B cell (primary cell): ENCODE results near the gene COL25A1. TPM values are rescaled to one million over a fixed set of nuclear protein-coding genes. Genes with fewer than 3 reads are reported as not detected.

Experiments used
- ATAC-seq: fragments of 200-7000 bp; cut with Tn5 transposase; one replicate; pipeline ENCODE4 v1.10.0; 2021; ENCODE audit warnings: low read depth, mild to moderate bottlenecking, moderate number of reproducible peaks, moderate library complexity
- CTCF ChIA-PET: fragments of 350-600 bp; sonication (Branson Sonifier 250); formaldehyde crosslinking; loops from one replicate; lab custom pipeline; 2021; ENCODE audit warnings: antibody characterized with exemption, inconsistent platforms; lab: Charles Lee
- POLR2A ChIA-PET: fragments of 350-600 bp; sonication (Branson Sonifier 250); formaldehyde crosslinking; loops from one replicate; lab custom pipeline; 2021; ENCODE audit warnings: antibody characterized with exemption; lab: Charles Lee
- DNase-seq: peaks from one replicate; pipeline ENCODE4 v3.0.0; 2013
- H2AFZ ChIP-seq: 2 replicates; pipeline ENCODE4 v1.6.1; 2012; ENCODE audit warnings: mild to moderate bottlenecking, low read depth, low read length; ENCODE audit not compliant: insufficient read depth, poor library complexity, severe bottlenecking
- H3K27ac ChIP-seq, 2 donors: 1 replicate in 1 of 2; 2 replicates in 1 of 2; pipeline ENCODE4 v1.5.1; 2012 to 2013; ENCODE audit warnings: low read length in 2 of 2, mild to moderate bottlenecking in 2 of 2, moderate library complexity in 1 of 2
- H3K27me3 ChIP-seq, 4 experiments: fragments of 200-600 bp in 1 of 4; sonication (generic) in 1 of 4; replicated peaks in 1 of 4; 1 replicate in 2 of 4; 2 replicates in 2 of 4; pipeline versions ENCODE4 v1.6.1 to v1.7.0; 2013 to 2016; ENCODE audit warnings: low read length in 3 of 4, mild to moderate bottlenecking in 2 of 4, mixed read lengths in 1 of 4, moderate library complexity in 1 of 4; ENCODE audit not compliant: insufficient read depth in 4 of 4, control insufficient read depth in 3 of 4; ENCODE audit errors: control extremely low read depth in 1 of 4
- H3K36me3 ChIP-seq, 2 experiments: replicated peaks in 1 of 2; 1 replicate in 1 of 2; 2 replicates in 1 of 2; pipeline versions ENCODE4 v1.6.1 to v1.7.1; 2013; ENCODE audit warnings: low read length in 1 of 2; ENCODE audit not compliant: insufficient read depth in 2 of 2, control insufficient read depth in 1 of 2; ENCODE audit errors: control extremely low read depth in 1 of 2, extremely low read depth in 1 of 2
- H3K4me1 ChIP-seq, 2 donors: fragments of 200-600 bp in 1 of 2; sonication (generic) in 1 of 2; 1 replicate in 1 of 2; 2 replicates in 1 of 2; pipeline versions ENCODE4 v1.5.1 to v1.6.1; 2013 to 2017; ENCODE audit warnings: low read length in 2 of 2; ENCODE audit not compliant: control insufficient read depth in 2 of 2, insufficient read depth in 2 of 2
- H3K4me2 ChIP-seq: replicated peaks from 2 replicates; pipeline ENCODE3; 2012; ENCODE audit warnings: mild to moderate bottlenecking, low read depth, low read length; ENCODE audit not compliant: poor library complexity, severe bottlenecking
- H3K4me3 ChIP-seq, 5 experiments: fragments of 200-600 bp in 1 of 5; sonication (generic) in 1 of 5; 1 replicate in 3 of 5; 2 replicates in 2 of 5; pipeline versions ENCODE4 v1.5.1 to v1.7.0; 2011 to 2016; ENCODE audit warnings: low read length in 4 of 5, mild to moderate bottlenecking in 4 of 5, low read depth in 2 of 5, control low read depth in 1 of 5, moderate library complexity in 1 of 5; ENCODE audit not compliant: insufficient read depth in 1 of 5; ENCODE audit errors: control extremely low read depth in 1 of 5, extremely low read depth in 1 of 5
- H3K79me2 ChIP-seq: fragments of 200-600 bp; sonication (generic); one replicate; pipeline ENCODE4 v1.6.0; 2016; ENCODE audit warnings: low read length; ENCODE audit not compliant: control insufficient read depth, insufficient read depth
- H3K9ac ChIP-seq: fragments of 200-600 bp; sonication (generic); 2 replicates; pipeline ENCODE4 v1.6.1; 2017; ENCODE audit warnings: mild to moderate bottlenecking, low read length, moderate library complexity
- H3K9me3 ChIP-seq, 3 donors: one replicate each; pipeline versions ENCODE4 v1.6.1 to v1.7.1; 2013; ENCODE audit warnings: low read length in 2 of 3; ENCODE audit not compliant: control insufficient read depth in 2 of 3, insufficient read depth in 1 of 3; ENCODE audit errors: control extremely low read depth in 1 of 3
- H4K20me1 ChIP-seq: 2 replicates; pipeline ENCODE4 v1.6.0; 2012; ENCODE audit warnings: mild to moderate bottlenecking, low read length; ENCODE audit not compliant: insufficient read depth, control insufficient read depth, poor library complexity, severe bottlenecking
- H3K27ac Mint-ChIP-seq: one replicate; pipeline ENCODE4 v1.8.0; 2021; ENCODE audit warnings: mixed read lengths
- H3K27me3 Mint-ChIP-seq: one replicate; pipeline ENCODE4 v1.8.0; 2021; ENCODE audit warnings: mixed read lengths
- H3K4me1 Mint-ChIP-seq: one replicate; pipeline ENCODE4 v1.8.0; 2021; ENCODE audit warnings: mixed read lengths
- H3K4me3 Mint-ChIP-seq: one replicate; pipeline ENCODE4 v1.8.0; 2021; ENCODE audit warnings: mixed read lengths
- H3K9me3 Mint-ChIP-seq: one replicate; pipeline ENCODE4 v1.8.0; 2022; ENCODE audit warnings: mixed read lengths; ENCODE audit not compliant: insufficient read depth
- EZH2 ChIP-seq: IDR thresholded peaks from 2 replicates; pipeline ENCODE4 v1.6.1; 2012; ENCODE audit warnings: borderline replicate concordance, low read depth, mild to moderate bottlenecking, moderate library complexity, low read length; ENCODE audit not compliant: insufficient read depth, poor library complexity, severe bottlenecking
- WGBS: methylation state at CpG from one replicate; pipeline ENCODE4 v1.1.5; 2013; ENCODE audit warnings: missing lambda C conversion rate; ENCODE audit not compliant: insufficient coverage; 5-methylcytosine and 5-hydroxymethylcytosine counted together
- intact Hi-C: fragments of 100-400 bp; cut with micrococcal nuclease; formaldehyde crosslinking; loops from one replicate; pipeline ENCODE4 v1.10.0; 2022
- polyA plus RNA-seq: library from polyadenylated mRNA; depleted of rRNA; stranded (reverse); fragments of >200 nt; gene quantifications from 2 replicates; pipeline ENCODE4 v1.2.3, GENCODE V29; 2012
- total RNA-seq, 2 donors: library from RNA; stranded (reverse); fragments of 120-200 nt in 1 of 2; gene quantifications; 1 replicate in 1 of 2; 2 replicates in 1 of 2; pipeline versions ENCODE4 v1.2.3 to v1.2.4, GENCODE V29; 2013 to 2022
- TF ChIP-seq, protein P1 (sequence below): fragments of 200-600 bp; IDR thresholded peaks from one replicate; pipeline ENCODE4 v1.8.0; 2022; ENCODE audit warnings: antibody characterized with exemption, mild to moderate bottlenecking

Gene COL25A1
- total and polyA plus RNA-seq, 2 donors (not counting 1 experiment from before 2014, with no cell fraction given) = not detected

DNA sequence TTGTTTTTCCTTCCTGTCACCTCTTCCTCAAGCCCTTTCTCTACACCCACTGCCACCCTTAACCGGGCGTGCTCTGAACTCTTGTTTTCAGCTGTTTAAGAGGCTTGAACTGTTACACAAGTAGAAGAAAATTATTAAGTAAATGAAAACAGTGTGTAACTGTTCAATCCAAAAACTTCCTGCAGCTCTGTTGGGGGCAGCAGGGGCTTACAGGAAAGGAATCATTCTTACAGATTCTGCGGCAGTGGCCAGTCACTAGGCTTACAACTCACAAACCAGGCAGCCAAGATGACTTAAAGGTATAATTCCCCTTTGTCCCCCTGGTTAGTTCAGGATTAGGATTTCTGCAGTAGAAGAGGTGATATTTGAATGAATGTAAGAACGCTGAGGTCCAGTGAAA is 469.4 kb downstream of the COL25A1 start:
- WGBS = no CpG with 5 or more reads among the region's 4 CpGs
- H4K20me1 ChIP-seq = no peaks in the 10 kb centered on the region
- no peak for ATAC-seq
- no peak overlapping the region for H3K4me3 Mint-ChIP-seq
- H3K4me2 ChIP-seq = no peak overlapping the region
- no peak overlapping the region for H2AFZ ChIP-seq
- no peaks in the 10 kb centered on the region for H3K27me3 ChIP-seq
- peaks cover 13% of the 10 kb centered on the region for H3K27me3 Mint-ChIP-seq
- CTCF ChIA-PET = no interaction called here
- H3K4me3 ChIP-seq = no peak overlapping the region
- H3K9me3 Mint-ChIP-seq = no peaks in the 10 kb centered on the region
- no peaks in the 10 kb centered on the region for H3K4me1 ChIP-seq
- H3K9me3 ChIP-seq = no peaks in the 10 kb centered on the region
- H3K9ac ChIP-seq = no peak overlapping the region
- no peaks in the 10 kb centered on the region for H3K36me3 ChIP-seq
- intact Hi-C loops = no loop called here
- H3K79me2 ChIP-seq = no peaks in the 10 kb centered on the region
- no peak for DNase-seq
- TF ChIP-seq, protein P1, sequence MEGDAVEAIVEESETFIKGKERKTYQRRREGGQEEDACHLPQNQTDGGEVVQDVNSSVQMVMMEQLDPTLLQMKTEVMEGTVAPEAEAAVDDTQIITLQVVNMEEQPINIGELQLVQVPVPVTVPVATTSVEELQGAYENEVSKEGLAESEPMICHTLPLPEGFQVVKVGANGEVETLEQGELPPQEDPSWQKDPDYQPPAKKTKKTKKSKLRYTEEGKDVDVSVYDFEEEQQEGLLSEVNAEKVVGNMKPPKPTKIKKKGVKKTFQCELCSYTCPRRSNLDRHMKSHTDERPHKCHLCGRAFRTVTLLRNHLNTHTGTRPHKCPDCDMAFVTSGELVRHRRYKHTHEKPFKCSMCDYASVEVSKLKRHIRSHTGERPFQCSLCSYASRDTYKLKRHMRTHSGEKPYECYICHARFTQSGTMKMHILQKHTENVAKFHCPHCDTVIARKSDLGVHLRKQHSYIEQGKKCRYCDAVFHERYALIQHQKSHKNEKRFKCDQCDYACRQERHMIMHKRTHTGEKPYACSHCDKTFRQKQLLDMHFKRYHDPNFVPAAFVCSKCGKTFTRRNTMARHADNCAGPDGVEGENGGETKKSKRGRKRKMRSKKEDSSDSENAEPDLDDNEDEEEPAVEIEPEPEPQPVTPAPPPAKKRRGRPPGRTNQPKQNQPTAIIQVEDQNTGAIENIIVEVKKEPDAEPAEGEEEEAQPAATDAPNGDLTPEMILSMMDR = no peak
- TF ChIP-seq EZH2 = no peak
- POLR2A ChIA-PET = no interaction called here
- no peaks in the 10 kb centered on the region for H3K4me1 Mint-ChIP-seq
- no peak overlapping the region for H3K27ac ChIP-seq
- H3K27ac Mint-ChIP-seq = no peak overlapping the region

DNA sequence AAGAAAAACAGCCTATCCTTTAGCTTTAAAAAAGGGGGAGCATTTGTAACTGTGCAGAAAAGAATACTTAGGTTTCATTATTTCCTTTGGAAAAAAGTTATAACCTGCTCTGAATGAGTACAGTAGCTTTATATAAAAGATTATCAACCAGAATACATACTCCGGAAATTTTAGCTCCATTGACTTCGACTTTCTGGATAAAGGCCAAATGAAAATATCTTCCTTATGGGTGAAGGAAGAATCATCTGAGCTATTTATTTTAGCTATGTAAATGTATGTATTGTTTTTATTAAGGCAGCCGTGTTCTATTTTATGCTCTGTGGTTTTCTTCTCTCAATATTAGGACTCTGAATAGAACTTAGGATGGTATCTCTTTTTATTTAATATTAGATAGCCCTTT is 470.6 kb downstream of the COL25A1 start:
- Histone ChIP-seq H3K9me3 (no peaks in the 10 kb centered on the region), H3K79me2 (no peaks in the 10 kb centered on the region), H3K36me3 (no peaks in the 10 kb centered on the region), H3K4me1 (no peaks in the 10 kb centered on the region), H3K9ac (no peak overlapping the region), H3K27ac (no peak overlapping the region), H3K4me2 (no peak overlapping the region), H4K20me1 (no peaks in the 10 kb centered on the region), H2AFZ (no peak overlapping the region), H3K27me3 (no peaks in the 10 kb centered on the region), H3K4me3 (no peak overlapping the region)
- DNase-seq = no peak
- intact Hi-C loops = no loop called here
- ATAC-seq = no peak
- no CpG with 5 or more reads among the region's 3 CpGs for WGBS
- H3K27ac Mint-ChIP-seq = no peak overlapping the region
- ChIA-PET POLR2A (no interaction called here), CTCF (no interaction called here)
- no peaks in the 10 kb centered on the region for H3K9me3 Mint-ChIP-seq
- peaks cover 13% of the 10 kb centered on the region for H3K27me3 Mint-ChIP-seq
- H3K4me1 Mint-ChIP-seq = no peaks in the 10 kb centered on the region
- no peak for TF ChIP-seq EZH2
- TF ChIP-seq, protein P1 = no peak
- H3K4me3 Mint-ChIP-seq = no peak overlapping the region
